Occipital lobe (tissue), 2 donors: ENCODE measurements around the gene THAP10. TPM values are rescaled to one million over a fixed set of nuclear protein-coding genes. Genes with fewer than 3 reads are reported as not detected.

Experiments
- DNase-seq: peaks from one replicate; lab custom pipeline; 2025; lab: John Stamatoyannopoulos, UW
- total RNA-seq: library from RNA; depleted of rRNA; stranded (reverse); fragments of >200 nt; gene quantifications from one replicate; pipeline ENCODE4 v1.2.3, GENCODE V29; 2014

Gene THAP10
- total RNA-seq, 1 donor from 2014 or later, result 4.4 TPM

DNA sequence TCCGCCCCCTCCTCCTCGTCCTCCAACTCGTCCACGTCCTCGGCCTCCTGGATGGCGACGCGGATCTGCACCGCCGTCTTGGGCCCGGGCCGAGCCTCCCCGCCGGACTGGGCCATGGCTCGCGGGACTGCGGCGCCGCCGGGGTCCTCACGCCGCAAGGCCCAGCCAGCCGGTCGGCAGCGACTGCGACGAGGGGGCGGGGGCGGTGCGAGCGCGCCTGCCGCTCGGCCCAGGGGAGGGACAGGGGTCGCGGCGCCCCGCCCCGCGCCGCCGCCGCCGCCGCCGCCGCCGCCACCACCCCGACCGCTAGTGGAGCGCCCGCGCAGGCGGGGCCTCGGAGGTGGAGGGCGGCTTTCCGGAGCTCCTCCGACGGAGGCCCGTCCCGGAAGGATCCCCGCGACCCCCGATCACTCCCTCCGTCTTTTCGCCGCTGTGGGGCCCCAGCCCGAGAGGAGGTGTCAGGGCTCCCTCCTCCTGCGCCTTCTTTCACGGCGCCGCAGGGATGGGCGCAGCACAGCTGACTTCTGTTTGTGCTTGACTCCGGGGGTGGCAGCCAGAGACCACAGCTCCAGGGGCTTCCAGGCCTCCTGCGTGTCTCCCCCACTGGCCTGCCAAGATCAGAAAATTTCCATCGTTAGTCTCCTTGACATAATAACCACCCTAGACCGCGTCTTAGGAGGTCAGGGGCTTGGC, 38.1 kb downstream of the THAP10 start, which contains the start of gene LARP6:
TSS of gene LARP6 (minus strand) at position 185 of the 693 bp plus-strand sequence. CDS start at position 116, 69 bp downstream.
- peak; percentile 57 for DNase-seq

DNA sequence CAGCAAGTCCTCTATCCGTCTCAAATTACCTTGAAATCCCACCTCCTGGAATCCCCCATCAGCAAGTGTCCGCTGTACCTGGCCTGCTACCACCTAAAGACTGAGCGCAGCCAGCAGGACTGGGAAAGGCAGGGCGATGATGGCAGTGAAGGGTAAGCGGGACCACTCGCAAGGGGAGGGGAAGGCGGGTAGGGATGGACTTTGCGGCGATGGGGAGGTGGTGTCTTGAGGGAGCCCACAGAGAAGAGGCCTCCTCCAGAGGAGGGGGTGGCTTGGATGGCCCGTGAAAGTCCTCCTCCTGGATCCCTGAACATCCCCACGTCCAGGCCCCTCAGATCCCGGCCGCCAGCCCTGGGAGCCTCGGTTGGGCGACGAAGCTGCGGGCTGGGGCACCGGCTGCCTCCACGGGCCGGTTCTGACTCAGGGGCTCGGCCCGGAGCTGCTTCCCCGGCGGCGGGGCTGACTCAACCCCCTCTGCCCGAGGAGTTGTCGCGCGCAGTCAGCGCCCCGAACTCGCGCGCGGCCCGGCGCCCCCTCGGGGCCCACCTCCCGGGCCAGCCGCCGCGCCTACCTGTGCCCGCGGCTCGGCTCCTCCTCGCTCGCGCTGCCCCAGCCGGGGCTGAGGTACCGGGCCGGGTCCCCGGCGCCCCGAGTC, 38.8 kb downstream of the THAP10 start:
- DNase-seq, result no peak

DNA sequence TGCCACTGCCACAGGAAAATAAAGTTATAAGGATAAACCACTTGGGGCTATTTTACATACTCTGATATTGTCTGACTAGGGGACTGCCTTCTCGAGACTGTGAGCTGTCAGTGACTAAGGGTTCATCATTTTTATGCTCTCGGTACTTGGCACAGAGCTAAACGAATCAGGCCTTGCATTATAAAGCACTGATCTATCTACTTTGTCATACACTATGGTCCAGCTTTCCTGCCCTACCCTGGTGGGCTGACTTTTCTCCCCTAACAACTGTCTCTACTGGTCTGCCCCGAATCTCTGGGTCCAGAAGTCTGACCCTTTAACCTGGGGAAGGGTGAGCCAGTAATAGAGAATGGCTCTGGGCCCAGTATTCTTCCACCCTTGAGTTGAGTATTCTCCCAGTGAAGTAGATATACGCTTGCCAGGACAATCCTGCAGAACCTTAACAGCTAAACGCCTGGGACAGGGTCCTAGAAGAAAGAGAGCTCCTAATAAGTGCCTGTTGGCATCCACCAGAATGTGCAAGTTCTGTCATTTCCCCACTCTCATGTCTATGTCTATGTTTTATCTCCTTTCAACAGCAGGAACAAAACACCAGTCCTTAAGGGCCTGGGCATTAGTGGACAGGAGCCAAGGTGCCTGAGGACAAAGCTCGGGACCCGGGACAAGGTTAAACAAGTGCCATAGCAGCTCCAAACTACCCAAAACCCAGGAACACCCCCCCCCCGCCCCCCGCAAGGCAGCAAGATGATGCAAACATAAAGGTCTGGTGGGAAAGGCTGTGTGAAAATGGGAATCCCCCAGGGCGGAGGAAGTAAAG, 39.5 kb downstream of the THAP10 start:
- no peak for DNase-seq

DNA sequence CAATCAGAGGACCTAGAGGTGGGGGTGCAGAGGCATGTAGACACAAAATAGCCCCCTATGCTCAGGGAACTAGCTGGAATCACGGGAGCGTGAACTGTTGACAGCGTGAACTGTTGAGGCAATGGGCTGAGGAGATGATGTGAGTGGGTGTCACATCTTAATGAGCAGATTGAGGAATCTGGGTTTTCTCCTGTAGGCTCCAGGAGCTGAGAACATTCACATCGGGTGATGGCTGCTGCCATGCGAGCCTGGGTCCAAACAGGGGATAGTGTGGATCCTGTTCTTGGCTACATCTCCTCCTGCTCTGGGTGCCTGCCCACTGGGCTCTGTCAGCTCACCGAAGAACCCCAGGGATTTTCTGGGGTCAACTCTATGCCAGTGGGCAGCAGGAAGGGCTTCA, 40.3 kb downstream of the THAP10 start:
- DNase-seq, result no peak

DNA sequence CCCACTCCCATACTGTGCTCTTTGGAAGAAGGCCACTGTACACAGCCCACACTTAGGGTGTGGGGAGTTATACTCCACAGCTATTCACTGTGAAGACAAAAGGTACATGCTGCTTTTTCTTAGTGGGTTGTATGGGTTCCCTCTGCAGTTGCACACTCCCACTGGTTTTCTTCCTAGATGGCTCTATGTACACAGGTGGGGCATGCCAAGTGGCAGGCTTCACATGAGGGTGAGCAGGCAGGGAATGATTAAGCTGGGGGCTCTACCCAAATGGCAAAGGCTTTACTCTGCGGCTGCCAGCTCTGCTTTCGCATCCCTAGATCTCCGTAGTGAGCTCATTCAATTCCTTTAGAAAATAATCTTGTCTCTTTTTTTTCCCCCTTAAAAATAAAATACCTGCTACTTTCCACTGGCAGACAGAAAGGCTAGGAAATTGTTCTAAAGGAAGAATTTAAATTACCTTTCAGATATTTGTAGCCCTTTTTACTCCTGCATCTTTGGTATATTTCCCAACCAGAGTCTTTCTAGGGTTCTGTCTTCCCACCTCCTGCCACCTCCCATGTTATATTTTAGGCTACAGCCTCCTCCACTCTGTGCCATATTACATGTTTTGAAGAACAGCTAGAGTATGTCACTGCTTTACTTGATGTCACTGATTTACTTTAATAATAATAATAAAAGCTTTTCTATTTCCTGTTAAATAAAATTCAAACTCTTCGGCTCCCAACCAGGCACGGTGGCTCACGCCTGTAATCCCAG, 46.5 kb downstream of the THAP10 start:
- no peak for DNase-seq

DNA sequence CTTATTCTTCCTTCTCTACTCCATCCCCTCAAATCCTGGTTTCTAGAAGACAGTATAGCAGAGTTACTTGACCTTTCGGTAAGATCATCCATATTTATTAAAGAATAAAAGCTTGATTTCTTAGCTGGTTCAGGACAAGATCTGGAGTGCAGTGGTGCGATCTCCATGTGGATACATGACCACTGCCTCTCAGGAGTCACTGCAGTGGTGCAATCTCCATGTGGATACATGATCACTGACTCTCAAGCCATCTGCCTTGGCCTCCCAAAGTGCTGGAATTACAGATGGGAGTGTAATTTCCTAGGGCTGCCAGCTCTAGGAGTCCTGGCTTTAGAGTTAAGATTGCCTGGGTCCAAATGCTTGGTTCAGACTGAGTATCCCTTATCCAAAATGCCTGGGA, 54.8 kb downstream of the THAP10 start:
- DNase-seq, result no peak

DNA sequence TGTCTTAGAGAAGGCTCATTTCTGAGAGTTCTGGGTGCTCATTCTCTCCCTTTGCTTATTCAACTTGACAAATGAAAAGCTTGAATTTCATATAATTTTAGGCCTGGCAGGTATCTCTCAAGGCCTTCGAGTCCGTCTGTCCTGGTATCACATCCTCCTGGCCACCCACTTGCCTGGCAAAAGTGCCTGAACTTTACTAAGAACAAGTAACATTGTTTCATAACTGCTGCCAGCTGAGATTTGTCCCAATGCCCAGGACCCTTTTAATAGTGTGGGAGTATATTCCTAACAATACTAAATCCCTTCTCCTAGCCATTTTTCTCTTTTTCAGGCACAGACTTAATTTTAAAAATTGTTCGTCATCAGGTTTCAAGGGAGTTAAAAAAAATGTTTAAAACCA, 56.4 kb downstream of the THAP10 start:
- DNase-seq, result no peak

DNA sequence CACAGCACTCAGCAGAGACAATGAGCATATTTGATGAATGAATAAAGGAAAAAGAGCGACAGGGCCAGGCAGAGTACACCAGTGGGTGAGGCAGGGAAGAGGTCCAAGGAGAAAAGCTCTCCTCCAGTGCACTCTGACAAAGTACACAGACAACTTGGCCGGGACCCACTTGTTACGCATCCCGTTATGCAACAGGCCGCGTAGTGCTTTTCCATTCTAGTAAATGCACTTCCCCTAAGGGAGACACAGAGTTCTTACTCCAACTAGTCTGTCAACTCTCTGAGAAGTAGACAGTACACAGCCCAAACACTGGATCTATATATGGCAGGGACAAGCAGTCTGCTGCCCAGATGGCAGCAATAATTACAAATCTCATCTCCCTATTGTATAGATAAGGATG, 56.8 kb downstream of the THAP10 start:
- DNase-seq, result peak; percentile 58

DNA sequence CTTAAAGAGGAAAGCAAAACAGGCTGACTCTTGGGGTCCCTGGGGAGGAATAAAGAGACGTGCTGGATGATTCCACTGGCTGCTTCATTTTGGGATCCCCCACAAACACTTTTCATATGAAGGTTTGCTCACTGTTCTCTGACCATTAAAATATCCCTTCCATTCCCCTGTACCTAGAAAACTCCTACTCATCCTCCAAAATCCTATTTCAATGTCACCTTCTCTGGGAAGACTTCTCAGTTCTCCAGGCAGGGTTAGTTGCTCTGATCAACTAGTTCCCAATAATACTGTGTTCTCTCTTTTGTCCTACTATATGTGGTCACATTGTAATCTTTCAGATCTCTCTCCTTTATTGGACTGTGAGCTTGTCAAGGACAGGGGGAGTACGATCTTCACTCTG, 57.2 kb downstream of the THAP10 start:
- DNase-seq, result no peak

DNA sequence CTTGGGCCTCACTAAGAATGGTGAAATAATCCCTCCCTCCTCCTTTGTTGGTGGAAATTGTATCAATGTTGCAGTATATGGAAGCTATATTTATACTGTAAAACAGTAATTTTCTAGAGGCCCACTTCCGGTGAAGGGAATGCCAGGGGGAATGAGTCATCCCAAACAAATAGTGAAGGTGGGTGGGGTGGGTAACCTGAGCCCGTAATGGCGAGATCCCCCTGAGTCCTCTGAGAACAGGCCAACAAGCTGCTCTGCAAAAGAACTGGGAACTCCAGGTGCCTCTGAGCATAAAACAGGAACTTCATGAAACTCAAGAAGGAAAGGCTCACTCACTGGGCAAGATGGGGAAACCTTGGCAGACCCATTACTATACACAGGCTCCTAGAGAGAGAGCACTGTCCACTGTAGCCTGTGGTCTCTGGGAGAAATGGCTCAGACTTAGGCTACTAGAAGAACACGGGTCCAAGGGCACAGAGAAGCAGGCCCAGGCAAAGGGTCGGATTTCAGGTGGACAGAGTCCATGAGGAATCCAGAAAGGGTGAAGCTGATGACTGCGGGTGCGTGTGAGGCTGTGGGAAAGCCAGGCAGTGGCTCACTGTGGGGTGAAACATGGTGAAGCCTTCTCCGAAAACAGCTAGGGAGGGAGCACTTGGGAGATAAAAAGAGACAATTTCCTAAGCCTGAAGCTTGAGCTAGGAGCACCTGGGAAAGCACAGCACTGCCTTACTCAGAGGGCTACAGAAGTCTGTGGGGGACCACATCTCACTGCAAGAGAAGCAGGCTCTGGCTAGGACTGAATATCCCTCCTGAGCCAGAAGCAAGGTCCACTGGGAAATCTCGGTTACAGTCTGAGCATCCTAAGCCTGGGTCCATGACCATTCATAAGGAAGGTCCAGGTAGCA, 58.1 kb downstream of the THAP10 start:
- DNase-seq, result no peak

DNA sequence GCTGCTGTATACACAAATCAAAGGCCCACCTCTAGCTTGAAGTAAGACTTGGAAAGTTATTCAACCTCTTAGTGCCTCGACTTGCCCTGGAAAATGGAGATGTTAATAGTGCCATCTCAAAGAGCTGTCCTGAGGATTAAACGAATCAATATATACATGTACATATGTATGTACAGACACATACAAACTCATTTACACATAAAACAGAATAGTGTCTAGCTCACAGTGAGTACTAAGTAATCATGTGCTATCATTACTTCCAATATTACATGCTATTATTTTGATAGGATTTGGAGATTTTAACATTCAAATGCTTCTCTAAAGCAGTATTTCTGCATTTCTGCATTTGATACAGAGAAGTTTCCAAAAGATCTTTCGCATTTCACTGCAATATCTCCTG, 58.8 kb downstream of the THAP10 start:
- no peak for DNase-seq

DNA sequence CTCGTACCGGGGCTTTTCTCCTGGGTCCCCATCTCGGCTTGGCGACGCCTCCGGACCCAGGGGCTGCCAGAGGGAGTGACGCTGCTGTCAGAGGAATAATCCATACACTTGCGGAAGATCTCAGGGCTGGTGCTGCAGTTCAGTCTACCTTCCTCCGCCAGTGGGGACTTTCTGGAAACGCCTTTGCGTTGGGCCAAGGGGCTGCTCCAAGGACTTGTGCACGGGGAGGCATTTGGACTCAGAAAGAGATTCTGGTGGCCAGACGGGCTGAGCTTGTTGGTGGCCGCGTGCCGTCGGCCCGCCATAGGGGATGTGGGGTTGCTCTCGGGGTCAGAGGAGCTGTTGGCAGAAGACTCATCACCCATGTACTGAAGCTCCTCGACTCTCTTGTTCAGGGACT, 60.1 kb downstream of the THAP10 start:
- DNase-seq, result no peak

Other genes with a start within 250 kb of the THAP10 start
- gene UACA, start 128.9 kb downstream of the THAP10 start, total RNA-seq, result 64.3 TPM
- gene LARP6, start 38.3 kb downstream of the THAP10 start, total RNA-seq, result 21.5 TPM
- gene LRRC49, start 393 bp upstream of the THAP10 start, total RNA-seq, result 173 TPM
- 1.6 TPM for gene THSD4, start 223.0 kb upstream of the THAP10 start, total RNA-seq